ENCODE data around the gene IPPK.
"Not testable (repeated sequence)": the region's sequence is repeated elsewhere in the genome, so short reads cannot be mapped to it uniquely, and the experiment has no call there.

Gene IPPK

GRCh38 chr9:92637326-92637725, 32.6 kb downstream of the IPPK start:
- DNase-seq, result no peak

- no peak for DNase-seq
These were observed 33.3 kb downstream of the IPPK start for GRCh38 chr9:92636627-92637026.

GRCh38 chr9:92635760-92636159, 34.2 kb downstream of the IPPK start:
- no peak for DNase-seq

DNA sequence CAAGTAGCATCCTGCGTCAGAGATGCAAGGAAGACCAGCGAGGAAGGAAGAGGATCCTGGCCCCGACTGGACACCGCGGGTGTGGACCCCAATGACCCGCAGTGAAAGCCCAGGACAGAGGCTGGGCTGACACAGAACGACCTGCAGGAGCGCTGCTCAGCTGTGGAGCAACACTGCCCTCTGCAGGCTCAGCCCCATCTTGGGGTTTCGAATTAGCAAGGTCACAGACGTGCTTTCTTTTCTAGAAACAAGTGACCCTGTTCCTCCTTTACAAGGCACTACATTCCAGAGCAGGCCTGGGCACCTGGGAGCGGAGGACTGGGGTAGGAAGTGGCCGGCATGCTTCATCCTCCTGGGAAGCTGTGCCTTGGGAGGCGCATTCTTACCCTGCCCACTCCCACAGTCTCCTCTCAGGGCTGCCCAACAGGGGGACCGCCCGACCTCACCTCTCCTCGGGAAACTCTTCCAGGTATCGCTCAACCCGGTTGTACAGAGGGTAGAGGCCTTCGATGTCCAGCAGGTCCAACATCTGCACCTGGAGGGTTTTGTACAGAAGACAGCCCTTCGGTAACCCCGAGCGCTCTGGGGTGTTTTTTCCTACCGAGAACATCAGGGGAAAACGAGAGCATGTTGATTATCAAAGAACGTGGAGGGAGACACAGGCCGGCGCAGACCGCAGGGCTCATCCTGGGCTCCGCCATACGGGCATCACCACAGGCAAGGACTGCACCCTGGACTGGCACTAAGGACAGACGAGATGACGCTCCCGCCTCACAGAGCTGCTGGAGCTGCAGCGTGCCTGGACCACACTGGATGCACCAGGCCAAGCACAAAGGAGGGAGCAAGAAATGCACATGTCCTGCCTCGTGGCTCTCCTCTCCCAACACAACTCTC, 35.0 kb downstream of the IPPK start:
- DNase-seq, result peak in 4 of 5 donors; percentile 33 to 58 (median 48)

- no peak for DNase-seq
These were observed 36.2 kb downstream of the IPPK start for GRCh38 chr9:92633614-92634278.

DNA sequence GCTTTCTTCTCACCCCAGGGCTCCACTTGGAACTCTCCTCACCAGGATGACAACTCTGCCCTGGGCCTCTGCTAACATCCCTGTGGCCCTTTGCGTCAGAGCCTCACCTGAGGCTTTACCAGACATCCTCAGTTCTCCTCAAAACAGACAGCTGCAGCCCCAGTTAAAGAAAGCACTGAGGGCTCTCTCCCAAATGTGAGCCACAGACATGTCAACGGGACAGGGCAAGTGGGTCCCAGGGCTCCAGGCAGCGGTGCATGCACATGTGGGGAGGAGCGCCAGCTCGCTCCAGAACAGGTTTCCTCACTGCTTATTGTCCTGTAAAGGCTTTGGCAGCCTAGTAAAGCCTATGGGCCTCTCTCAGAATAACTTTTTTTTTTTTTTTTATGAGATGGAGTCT, 37.3 kb downstream of the IPPK start:
- DNase-seq, result no peak

GRCh38 chr9:92631452-92632343, 38.2 kb downstream of the IPPK start:
- DNase-seq, result no peak

DNA sequence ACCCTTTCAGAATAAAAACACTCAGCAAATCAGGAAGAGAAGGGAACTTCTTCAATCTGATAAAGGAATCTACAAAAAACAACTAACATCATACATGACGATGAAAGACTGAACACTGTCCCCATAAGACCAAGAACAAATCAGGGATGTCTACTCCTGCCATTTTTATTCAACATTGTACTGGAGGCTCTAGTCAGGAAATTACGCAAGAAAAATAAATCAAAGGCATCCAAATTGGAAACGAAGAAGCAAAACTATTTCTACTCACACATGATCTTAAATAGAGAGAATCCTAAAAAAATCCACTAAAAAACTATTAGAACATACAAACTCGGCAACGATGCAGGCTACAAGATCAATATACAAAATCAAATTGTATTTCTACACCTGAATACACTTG, 42.3 kb downstream of the IPPK start:
- DNase-seq, result no peak

DNA sequence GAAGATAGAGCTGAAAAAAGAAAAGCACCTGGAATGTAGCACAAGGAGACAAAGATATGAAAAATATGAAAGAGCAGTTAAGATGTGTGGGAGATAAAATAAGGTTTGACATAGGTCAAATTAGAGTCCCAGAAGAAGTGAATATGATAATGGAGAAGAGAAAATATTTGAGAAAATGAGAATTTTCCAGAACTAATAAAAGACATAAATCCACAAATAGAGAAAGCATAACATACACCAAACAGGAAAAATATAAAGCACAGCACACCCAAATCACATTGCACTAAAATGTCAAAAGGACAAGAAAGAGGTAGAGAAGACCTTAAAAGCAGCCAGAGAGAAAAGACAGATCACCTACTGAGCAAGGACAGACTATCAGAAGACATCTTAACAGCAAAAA, 43.4 kb downstream of the IPPK start:
- no peak for DNase-seq

DNA sequence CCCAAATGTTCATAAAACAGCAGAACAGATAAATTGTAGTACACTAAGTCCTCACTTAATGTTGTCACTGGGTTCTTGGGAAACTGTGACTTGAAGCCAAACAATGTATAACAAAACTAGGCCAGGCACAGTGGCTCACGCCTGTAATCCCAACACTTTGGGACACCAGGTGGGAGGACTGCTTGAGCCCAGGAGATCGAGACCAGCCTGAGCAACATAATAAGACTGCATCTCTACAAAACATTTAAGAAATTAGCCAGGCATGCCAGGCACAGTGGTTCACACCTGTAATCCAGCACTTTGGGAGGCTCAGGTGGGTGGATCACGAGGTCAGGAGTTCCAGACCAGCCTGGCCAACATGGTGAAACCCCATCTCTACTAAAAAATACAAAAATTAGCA, 46.0 kb downstream of the IPPK start:
- DNase-seq, result not testable (repeated sequence)

- no peak for DNase-seq
These were observed 49.1 kb downstream of the IPPK start for GRCh38 chr9:92620845-92621244.

DNA sequence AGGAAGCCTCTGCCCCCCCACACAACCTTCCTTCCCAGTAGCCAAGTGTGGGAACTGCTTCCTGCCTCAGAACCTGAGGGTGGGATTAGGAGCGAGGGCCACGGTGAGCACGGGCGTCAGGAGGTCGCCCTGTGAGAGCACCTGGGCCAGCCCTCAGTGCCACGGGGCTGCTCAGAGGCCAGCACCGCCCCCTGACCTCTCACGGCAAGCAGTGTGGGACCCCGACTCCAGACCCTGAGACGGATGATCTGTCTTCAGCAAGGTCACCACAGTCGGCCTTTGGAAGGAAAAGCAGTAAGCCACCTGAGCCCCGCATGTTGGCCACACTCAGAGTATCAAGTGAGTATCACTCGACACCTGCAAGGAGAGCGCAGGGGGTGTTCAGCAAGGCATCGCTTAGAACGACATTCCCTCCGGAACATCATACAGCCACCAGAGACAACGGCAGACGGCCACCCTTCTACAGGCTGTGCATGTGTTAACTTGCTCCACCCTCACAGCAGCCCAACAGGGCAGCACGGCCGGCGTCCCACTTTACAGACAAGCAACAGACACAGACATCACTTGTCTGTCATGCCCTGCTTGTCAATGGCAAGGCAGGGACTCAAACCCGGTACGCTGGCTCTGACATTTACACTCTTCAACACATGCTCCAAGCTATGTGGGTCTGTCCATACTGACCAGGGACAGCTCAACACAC, 50.2 kb downstream of the IPPK start:
- DNase-seq, result no peak

GRCh38 chr9:92618633-92619225, 51.2 kb downstream of the IPPK start:
- DNase-seq, result no peak

DNA sequence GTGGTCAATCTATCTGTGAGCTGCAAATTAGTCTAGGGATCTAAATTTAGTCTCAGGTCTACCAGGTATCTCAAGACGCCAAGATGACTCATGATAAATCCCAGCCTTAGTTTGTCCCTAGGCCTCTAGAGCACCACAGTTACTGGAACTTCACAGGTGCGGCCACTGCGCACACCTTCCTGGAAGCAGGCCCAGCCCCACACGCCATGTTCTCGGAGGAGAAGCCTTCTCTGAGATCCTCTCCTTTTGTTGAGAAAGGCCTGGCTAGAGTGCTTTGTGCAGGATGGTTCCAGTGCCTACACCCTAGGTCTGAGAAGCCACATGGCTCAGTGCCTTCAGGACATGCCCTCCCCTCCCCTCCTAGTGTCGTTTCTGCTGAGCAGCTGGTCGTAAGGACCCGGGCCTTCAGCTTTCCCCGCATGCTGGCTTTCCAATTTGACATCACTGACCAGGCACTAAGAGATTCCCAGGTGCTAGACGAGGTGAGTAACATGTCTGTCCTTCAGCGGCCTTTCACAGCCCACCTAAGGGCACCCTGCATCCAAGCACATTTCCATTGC, 51.9 kb downstream of the IPPK start:
- DNase-seq, result no peak

DNA sequence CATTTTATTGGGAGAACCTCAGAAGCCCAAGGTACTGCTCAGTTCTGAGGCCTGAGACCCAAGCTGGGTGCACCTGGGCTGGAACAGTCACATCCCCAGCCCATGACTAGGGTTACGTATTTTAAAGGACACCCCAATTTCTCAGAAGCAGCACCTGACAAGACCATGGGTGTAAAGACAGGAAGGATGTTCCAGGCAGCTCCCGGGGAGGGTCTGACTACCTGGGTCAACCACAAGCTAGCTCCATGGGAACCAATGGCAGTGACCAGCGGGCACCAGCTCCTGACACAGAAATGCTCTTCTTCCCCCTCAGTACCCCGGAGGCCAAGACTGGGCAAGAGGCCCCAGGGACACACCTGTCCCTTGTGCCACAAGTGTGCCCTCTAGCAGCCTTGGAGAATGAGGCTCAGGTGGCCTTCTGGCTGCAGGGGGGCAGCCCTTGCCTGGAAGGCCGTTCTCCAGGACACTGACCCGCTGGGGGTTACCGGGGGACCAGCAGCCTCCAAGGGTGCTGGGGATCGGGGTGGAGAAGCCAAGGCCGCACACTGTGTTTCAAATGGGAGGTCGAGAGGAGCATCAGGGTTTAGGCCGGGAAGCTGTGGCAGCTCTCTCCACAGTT, 52.6 kb downstream of the IPPK start:
- DNase-seq, result no peak

DNA sequence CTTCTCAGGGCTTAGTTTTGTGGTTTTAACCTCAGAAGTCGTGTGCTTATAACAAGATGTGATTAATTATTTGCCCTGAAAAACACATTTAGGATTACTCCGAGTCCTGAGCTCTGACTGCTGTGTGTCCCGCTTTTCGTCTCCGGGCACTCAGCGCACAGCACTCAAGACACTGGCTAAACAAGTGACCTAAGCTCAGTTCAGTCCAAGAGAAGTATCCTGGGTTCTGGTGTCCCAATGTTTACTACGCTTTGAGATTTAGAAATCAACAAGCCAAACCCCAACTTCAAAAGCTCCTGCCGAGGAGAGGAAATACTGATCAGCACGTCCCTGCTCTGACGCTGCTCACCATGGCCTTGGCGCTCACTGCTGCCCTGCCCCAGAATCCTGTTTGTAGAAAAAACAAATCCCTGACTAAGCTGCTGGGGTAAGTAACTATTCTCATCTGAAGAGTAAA, 53.2 kb downstream of the IPPK start:
- no peak for DNase-seq

GRCh38 chr9:92616199-92616641, 53.7 kb downstream of the IPPK start:
- no peak for DNase-seq

DNA sequence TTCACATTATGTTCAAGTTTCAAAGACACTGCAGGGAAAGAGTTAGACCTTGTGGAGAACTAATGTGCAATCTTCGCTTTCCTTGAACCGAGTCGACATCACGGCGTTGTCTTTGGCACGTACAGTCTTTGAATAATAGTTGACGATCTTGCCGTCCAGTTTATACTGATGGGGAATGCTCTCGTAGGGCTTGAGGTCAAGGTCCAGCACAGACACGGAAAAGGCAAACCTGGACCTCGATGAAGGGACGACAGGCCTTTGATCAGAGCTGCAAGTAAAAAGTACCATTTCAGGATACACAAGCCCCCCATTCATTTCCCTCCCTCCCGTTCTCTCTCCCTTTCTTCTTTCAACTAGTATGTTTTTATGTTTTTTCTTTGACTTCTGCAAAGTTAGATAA, 54.1 kb downstream of the IPPK start:
- DNase-seq, result no peak

GRCh38 chr9:92614763-92615461, 55.0 kb downstream of the IPPK start:
- DNase-seq, result no peak

- no peak for DNase-seq
These were observed 55.8 kb downstream of the IPPK start for GRCh38 chr9:92614123-92614510.
